LoVo (cell line): ENCODE results near the gene EFHD1.

Experiments used
- DNase-seq: peaks from one replicate; pipeline ENCODE4 v3.0.0-alpha.2; 2016; ENCODE audit warnings: low spot score

Gene EFHD1, protein sequence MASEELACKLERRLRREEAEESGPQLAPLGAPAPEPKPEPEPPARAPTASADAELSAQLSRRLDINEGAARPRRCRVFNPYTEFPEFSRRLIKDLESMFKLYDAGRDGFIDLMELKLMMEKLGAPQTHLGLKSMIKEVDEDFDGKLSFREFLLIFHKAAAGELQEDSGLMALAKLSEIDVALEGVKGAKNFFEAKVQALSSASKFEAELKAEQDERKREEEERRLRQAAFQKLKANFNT

DNA sequence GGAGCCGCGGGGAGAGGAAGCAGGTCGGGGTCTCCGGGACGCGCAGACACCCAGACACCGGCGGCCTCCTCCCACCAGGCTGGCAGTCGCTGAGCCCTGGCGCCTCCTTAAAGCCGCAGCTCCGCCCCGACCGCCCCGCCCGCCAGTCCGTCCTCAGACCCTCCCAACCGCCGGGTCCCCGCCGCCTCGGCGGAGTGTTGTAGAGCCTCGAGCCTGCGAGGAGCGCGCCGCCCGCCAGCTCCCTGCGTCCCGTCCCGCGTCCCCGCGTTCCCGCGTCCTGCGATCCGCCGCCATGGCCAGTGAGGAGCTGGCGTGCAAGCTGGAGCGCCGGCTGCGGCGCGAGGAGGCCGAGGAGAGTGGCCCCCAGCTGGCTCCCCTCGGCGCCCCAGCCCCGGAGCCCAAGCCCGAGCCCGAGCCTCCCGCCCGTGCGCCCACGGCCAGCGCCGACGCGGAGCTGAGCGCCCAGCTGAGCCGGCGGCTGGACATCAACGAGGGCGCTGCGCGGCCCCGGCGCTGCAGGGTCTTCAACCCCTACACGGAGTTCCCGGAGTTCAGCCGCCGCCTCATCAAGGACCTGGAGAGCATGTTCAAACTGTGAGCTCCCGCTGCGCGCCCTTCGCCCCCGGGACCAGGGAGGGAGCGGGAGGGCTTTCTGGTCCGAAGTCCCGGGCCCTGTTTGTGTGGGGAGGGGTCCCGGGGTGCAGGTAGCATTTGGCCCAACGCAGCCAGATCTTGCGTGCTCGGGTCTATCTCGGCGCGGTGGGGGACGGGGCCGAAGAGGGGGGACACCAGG lies at the start of gene EFHD1:
Gene EFHD1 (plus strand): TSS at position 192 of the 793 bp plus-strand sequence. CDS start 101 bp downstream, at position 293.
- peak; percentile 36 for DNase-seq

GRCh38 chr2:232584238-232584637 lies 49.2 kb upstream of the EFHD1 start:
- DNase-seq = no peak

- DNase-seq = no peak
These were observed 46.4 kb upstream of the EFHD1 start for GRCh38 chr2:232586943-232587505.

- DNase-seq = no peak
These were observed 45.9 kb upstream of the EFHD1 start for GRCh38 chr2:232587512-232587911.

DNA sequence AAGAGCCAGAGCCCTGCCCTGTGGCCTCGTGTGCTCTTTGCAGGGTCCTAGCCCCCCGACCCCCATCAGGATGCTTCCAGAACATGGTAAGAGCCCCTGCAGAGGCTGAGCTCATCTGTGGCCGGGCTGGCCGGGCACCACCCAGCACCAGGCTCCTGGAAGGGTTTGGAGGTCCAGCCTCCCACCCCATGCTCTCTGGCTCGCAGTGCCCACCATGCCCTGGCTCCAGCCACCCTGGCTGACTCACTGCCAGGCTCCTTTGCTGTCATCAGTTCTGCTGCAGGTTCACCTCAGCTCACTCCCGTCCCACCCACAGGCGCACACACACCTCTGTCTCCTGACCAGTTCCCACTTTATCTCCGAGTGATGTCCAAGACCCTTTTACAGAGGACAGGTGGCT lies 45.4 kb upstream of the EFHD1 start:
- DNase-seq = no peak

DNA sequence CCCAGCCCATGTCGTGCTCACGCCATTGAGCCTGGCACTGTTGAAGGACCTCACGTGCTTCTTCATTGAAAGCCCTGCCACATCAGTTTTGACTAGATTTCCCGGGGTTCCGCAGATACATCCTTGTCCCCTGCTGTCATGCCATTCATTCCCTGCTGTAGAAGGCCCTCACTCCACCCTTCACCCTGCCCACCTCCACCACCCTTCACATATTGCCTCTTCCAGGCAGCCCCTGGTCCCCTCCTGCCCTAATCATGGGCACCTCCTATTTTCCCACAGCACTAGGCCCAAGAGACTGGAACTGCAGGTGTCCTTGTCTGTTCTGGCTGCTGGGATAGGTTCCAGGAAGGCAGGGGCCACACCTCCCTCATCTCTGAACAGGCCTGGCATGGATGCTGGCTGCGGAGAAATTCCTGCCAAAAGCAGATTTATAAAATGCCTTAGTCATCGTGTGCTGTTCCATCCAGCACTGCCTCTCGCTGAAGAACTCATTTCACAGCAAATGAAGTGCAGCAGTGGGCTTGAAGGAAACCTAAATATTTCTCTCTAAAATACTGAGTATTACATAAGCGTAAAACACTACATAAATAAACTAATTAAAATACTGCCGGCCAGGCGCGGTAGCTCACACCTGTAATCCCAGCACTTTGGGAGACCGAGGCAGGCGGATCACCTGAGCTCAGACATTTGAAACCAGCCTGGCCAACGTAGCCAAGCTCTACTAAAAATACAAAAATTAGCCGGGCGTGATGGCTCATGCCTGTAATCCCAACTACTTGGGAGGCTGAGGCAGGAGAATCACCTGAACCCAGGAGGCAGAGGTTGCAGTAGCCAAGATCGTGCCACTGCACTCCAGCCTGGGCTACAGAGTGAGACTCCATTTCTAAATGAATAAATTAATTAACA lies 44.5 kb upstream of the EFHD1 start:
- DNase-seq = peak; percentile 78

DNA sequence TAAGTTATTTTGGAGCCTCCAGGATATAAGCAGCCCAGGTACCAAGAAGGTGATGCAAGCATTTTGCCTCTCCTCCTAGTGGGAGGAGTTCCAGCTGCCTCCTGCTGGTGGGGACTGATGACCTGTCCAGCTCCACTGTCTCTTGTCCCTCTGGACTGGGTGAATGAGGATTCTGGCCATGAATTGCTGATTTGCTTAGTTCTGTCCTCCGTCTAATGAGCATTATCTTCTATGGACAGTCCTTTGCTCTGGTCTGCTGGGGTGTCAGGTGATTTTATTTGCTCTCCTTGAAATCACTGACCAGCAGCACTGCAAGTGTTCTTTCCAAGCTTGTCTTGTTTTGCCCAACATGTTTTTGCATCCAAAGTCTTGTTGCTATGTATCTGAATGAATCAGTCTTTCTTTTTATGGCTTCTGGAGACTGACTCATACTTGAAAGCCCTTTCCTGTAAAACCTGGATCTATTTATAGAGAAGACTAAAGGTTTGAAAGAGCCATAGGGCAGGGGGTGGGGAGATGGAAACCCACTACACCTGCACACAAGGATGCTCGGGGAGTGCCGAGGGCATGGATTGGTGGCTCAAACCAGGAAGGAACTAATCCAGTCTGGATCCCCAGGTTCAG lies 40.5 kb upstream of the EFHD1 start:
- DNase-seq = peak; percentile 84

- DNase-seq = no peak
These were observed 39.4 kb upstream of the EFHD1 start for GRCh38 chr2:232593982-232594381.

DNA sequence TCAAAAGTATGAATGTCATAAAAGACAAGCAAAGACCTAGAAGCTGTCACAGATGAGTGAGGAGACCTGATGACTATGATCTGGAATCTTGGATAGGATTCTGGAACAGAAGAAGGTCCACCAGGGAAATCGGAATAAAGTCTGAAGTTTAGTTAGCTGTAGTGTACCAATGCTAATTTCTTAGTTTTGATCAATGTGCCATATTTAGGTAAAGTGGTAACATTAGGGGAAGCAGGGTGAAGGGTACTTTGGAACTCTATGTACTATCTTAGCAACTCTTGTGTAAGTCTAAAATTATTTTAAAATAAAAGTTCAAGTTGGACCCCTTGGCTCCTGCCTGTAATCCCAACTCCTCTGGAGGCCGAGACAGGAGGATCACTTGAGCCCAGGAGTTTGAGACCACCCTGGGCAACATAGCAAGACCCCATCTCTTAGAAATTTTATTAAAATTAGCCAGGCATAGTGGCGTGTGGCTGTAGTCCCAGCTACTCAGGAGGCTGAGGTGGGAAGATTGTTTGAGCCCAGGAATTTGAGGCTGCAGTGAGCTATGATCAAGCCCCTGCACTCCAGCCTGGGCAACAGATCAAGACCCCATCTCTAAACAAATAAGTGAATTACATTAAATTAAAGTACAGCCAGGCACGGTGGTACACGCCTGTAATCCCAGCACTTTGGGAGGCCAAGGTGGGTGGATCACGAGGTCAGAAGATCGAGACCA lies 35.9 kb upstream of the EFHD1 start:
- no peak for DNase-seq

GRCh38 chr2:232598293-232598692 lies 35.1 kb upstream of the EFHD1 start:
- DNase-seq = no peak

GRCh38 chr2:232600053-232600773 lies 33.2 kb upstream of the EFHD1 start:
- DNase-seq = no peak

- no peak for DNase-seq
These were observed 30.1 kb upstream of the EFHD1 start for GRCh38 chr2:232603283-232603682.

DNA sequence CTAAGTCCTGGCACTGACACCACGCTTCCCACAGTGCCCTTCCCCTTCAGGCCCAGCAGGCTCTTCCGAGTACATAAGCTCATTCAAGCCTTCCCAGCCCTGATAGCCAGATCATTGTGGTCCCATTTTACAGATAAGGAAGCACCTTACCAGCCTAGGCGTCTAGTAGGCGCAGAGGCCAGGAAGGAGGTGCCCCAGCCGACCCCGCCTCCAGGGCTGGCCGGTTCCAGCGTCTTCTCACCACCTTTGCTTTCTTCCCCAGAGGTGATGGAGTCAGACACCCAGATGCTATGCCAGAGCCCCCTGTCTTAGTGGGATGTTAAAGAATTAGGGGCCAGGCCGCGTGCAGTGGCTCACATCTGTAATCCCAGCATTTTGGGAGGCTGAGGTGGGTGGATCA lies 28.9 kb upstream of the EFHD1 start:
- no peak for DNase-seq

DNA sequence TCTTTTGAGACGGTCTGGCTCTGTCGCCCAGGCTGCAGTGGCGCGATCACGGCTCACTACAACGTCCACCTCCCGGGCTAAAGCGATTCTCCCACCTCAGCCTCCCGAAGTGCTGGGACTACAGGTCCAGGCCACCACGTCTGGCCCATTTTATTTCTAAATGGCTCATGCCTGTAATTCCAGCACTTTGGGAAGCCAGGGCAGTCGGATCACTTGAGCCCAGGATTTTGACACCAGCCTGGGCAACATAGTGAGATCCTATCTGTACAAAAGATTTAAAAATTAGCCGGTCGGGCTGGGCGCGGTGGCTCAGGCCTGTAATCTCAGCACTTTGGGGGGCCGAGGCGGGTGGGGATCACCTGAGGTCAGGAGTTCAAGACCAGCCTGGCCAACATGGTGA lies 26.4 kb upstream of the EFHD1 start:
- no peak for DNase-seq

DNA sequence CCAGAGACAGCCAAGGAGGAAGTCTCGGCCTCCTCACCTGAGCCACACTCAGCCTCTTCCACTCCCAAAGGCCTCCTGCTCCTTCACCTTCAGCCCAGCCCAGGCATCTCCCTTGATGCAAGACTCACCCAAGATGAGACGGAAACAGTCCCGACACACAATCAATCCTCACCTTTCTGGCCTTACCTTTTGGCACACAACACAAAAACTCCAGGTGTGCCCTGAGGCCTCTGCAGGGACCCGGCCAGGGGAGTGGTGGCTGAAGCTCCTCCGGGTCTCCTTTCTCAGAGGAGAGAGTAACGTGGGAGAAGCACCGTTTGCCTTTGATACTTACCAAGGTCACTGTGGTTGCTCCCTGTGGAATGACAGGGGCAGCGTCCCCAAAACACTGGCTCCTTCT lies 23.8 kb upstream of the EFHD1 start:
- no peak for DNase-seq

GRCh38 chr2:232610081-232610480 lies 23.3 kb upstream of the EFHD1 start:
- DNase-seq = no peak

DNA sequence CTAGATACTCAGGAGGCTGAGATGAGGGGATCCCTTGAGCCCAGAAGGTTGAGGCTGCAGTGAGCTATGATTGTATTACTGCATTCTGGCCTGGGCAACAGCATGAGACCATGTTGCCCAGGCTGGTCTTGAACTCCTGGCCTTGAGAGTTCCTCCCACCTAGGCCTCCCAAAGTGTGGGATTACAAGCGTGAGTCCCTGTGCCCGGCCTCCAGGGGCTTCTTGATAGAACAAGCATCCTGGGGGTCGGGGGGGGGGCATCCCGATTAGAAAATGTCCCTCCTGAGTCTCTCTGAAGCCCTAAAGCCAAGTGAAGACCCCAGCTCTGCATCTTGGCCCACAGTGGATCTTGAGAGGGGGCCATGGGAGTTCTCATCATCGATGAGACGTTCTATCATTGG lies 22.3 kb upstream of the EFHD1 start:
- no peak for DNase-seq

- peak; percentile 27 for DNase-seq
These were observed 21.7 kb upstream of the EFHD1 start for GRCh38 chr2:232611559-232612218.

DNA sequence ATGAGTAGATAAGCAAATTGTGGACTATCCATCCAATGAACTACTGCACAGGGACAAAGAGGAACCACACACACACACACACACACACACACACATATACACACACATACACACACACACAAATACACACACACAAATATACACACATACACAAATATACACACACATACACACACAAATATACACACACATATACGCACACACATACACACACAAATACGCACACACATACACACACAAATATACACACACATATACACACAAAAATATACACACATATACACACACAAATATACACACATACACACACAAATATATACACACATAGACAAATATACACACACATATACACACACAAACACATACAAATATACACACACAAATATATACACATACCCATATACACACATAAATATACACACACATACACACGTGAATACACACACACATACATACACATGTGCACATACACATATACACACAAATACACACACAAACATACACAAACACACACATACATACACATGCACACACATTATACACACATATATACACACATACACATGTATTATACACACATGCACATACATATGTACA lies 19.8 kb upstream of the EFHD1 start:
- no peak for DNase-seq

- DNase-seq = no peak
These were observed 18.1 kb upstream of the EFHD1 start for GRCh38 chr2:232615339-232615738.
